ENCODE measurements around the gene SNX21.

GRCh38 chr20:45816951-45817350, 16.6 kb upstream of the SNX21 start:
- TF ChIP-seq CTCF (conservative IDR thresholded peaks at IDR 0.05; ENCODE audit: low read depth, low read length) (no peak), EZH2 (IDR thresholded peaks at IDR 0.05; ENCODE audit: borderline replicate concordance, low read depth, low read length, poor library complexity, severe bottlenecking) (no peak)
